ENCODE measurements around the gene LPAR1. TPM values are rescaled to one million over a fixed set of nuclear protein-coding genes. Genes with fewer than 3 reads are reported as not detected.

The LPAR1 gene
- total RNA-seq, 1 experiment from 2014 or later = 11.0 TPM

DNA sequence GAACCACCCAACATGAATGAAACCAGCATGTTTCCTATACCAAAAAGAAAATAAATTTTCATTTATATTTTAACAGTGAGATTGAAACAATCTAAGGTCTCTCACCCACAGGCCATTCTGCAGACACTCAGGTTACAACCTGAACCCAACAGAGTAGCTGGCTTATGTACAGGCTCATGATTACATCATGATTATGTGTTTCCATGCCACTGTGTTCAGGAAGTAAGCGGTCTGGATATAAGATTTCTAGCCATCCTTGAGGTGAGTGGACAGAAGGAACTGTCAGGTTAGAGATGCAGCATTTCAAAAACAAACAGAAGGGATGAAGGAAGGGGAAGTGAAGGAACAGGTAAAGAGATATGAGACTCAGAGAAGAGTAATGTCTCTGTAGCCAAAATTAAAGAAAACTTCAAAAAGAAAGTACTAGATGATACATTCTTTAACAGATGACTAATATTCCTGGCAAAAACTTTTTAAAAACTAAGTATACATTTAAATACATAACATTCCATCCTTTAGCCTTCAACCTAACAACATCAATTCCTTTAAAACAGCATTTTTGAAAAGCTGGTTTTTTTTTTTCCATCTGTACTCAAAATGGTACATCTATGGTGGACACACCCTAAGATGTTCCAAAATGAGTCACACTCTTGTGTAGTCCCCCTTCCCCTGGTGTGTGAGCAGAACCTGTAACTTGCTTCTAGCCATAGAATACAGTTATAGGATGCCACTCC lies 119.8 kb downstream of the LPAR1 start:
- H3K4me1 ChIP-seq (ENCODE audit: control insufficient read depth, insufficient read depth, low read length) = no peaks in the 10 kb centered on the region
- H3K9me3 ChIP-seq (ENCODE audit: control insufficient read depth, insufficient read depth, low read depth, low read length) = no peaks in the 10 kb centered on the region
- in situ Hi-C loops (cut with HindIII; ENCODE audit: low pct_unique_long_range_greater_than_20kb, low sequenced_read_pairs) = no loop called here
- H3K4me3 ChIP-seq (ENCODE audit: low read depth in 2 of 2, low read length in 2 of 2) = no peak overlapping the region
- intact Hi-C loops (cut with micrococcal nuclease; ENCODE audit: unreplicated experiment) = no loop called here
- ChIA-PET POLR2A (no interaction called here), CTCF (no interaction called here)
- ATAC-seq (no peak), DNase-seq (ENCODE audit: low read depth, low spot score) (no peak)
- no peaks in the 10 kb centered on the region for H3K36me3 ChIP-seq (ENCODE audit: control insufficient read depth, insufficient read depth, low read length)
- no TSS peak for BruUV-seq (replicated peaks)
- H3K27ac ChIP-seq (ENCODE audit: low read length) = no peak overlapping the region
- TF ChIP-seq TCF7L2 (IDR thresholded peaks at IDR 0.05; ENCODE audit: low read depth, low read length) (no peak), POLR2AphosphoS5 (IDR thresholded peaks at IDR 0.05; ENCODE audit: low read depth, low read length) (no peak), SIN3A (IDR thresholded peaks at IDR 0.05; ENCODE audit: borderline replicate concordance, insufficient read depth, low read depth, low read length) (no peak)
- TF ChIP-seq, protein P1, sequence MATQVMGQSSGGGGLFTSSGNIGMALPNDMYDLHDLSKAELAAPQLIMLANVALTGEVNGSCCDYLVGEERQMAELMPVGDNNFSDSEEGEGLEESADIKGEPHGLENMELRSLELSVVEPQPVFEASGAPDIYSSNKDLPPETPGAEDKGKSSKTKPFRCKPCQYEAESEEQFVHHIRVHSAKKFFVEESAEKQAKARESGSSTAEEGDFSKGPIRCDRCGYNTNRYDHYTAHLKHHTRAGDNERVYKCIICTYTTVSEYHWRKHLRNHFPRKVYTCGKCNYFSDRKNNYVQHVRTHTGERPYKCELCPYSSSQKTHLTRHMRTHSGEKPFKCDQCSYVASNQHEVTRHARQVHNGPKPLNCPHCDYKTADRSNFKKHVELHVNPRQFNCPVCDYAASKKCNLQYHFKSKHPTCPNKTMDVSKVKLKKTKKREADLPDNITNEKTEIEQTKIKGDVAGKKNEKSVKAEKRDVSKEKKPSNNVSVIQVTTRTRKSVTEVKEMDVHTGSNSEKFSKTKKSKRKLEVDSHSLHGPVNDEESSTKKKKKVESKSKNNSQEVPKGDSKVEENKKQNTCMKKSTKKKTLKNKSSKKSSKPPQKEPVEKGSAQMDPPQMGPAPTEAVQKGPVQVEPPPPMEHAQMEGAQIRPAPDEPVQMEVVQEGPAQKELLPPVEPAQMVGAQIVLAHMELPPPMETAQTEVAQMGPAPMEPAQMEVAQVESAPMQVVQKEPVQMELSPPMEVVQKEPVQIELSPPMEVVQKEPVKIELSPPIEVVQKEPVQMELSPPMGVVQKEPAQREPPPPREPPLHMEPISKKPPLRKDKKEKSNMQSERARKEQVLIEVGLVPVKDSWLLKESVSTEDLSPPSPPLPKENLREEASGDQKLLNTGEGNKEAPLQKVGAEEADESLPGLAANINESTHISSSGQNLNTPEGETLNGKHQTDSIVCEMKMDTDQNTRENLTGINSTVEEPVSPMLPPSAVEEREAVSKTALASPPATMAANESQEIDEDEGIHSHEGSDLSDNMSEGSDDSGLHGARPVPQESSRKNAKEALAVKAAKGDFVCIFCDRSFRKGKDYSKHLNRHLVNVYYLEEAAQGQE (IDR thresholded peaks at IDR 0.05; ENCODE audit: insufficient read depth in 1 of 2, low read depth in 2 of 2, low read length in 1 of 2) = no peak
- TF ChIP-seq, protein P2, sequence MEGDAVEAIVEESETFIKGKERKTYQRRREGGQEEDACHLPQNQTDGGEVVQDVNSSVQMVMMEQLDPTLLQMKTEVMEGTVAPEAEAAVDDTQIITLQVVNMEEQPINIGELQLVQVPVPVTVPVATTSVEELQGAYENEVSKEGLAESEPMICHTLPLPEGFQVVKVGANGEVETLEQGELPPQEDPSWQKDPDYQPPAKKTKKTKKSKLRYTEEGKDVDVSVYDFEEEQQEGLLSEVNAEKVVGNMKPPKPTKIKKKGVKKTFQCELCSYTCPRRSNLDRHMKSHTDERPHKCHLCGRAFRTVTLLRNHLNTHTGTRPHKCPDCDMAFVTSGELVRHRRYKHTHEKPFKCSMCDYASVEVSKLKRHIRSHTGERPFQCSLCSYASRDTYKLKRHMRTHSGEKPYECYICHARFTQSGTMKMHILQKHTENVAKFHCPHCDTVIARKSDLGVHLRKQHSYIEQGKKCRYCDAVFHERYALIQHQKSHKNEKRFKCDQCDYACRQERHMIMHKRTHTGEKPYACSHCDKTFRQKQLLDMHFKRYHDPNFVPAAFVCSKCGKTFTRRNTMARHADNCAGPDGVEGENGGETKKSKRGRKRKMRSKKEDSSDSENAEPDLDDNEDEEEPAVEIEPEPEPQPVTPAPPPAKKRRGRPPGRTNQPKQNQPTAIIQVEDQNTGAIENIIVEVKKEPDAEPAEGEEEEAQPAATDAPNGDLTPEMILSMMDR (IDR thresholded peaks at IDR 0.05) = no peak
- H3K27me3 ChIP-seq (ENCODE audit: control insufficient read depth, insufficient read depth, low read length) = no peaks in the 10 kb centered on the region

DNA sequence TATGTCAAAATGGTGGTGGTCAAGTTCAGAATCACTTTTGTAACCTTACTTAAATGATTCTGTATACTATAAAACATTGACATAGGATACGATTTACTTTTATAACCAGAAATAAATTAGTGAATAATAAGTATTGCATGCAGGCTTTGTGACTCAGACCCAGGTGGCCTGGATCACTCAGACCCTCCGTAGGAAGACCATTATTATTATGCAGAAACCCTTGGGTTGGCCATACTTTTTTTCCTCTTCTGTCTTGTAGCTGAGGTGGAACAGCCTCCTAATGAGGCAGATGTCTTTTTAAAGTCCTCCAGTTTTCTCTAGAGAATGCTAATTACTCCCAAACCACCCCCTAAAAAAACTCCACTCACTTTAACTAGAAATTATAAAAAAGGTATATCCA lies 121.9 kb downstream of the LPAR1 start:
- in situ Hi-C loops (cut with HindIII; ENCODE audit: low pct_unique_long_range_greater_than_20kb, low sequenced_read_pairs) (no loop called here), intact Hi-C loops (cut with micrococcal nuclease; ENCODE audit: unreplicated experiment) (no loop called here)
- BruUV-seq (replicated peaks) = no TSS peak
- Histone ChIP-seq H3K27ac (ENCODE audit: low read length) (no peak overlapping the region), H3K4me3 (ENCODE audit: low read depth in 2 of 2, low read length in 2 of 2) (no peak overlapping the region), H3K4me1 (ENCODE audit: control insufficient read depth, insufficient read depth, low read length) (no peaks in the 10 kb centered on the region), H3K9me3 (ENCODE audit: control insufficient read depth, insufficient read depth, low read depth, low read length) (no peaks in the 10 kb centered on the region), H3K27me3 (ENCODE audit: control insufficient read depth, insufficient read depth, low read length) (no peaks in the 10 kb centered on the region), H3K36me3 (ENCODE audit: control insufficient read depth, insufficient read depth, low read length) (no peaks in the 10 kb centered on the region)
- DNase-seq (ENCODE audit: low read depth, low spot score) (no peak), ATAC-seq (no peak)
- ChIA-PET POLR2A (no interaction called here), CTCF (no interaction called here)
- TF ChIP-seq, protein P2 (IDR thresholded peaks at IDR 0.05) = no peak
- TF ChIP-seq, protein P1 (IDR thresholded peaks at IDR 0.05; ENCODE audit: insufficient read depth in 1 of 2, low read depth in 2 of 2, low read length in 1 of 2) = no peak
- TF ChIP-seq SIN3A (IDR thresholded peaks at IDR 0.05; ENCODE audit: borderline replicate concordance, insufficient read depth, low read depth, low read length) (no peak), TCF7L2 (IDR thresholded peaks at IDR 0.05; ENCODE audit: low read depth, low read length) (no peak), POLR2AphosphoS5 (IDR thresholded peaks at IDR 0.05; ENCODE audit: low read depth, low read length) (no peak)

All from Panc1 (cell line).